ENCODE data around the gene SORT1.

GRCh38 chr1:109279615-109280278, 118.0 kb downstream of the SORT1 start:
- no peak for TF ChIP-seq POLR2A (IDR thresholded peaks at IDR 0.05; ENCODE audit: low read depth, low read length)
- TF ChIP-seq, protein P1, sequence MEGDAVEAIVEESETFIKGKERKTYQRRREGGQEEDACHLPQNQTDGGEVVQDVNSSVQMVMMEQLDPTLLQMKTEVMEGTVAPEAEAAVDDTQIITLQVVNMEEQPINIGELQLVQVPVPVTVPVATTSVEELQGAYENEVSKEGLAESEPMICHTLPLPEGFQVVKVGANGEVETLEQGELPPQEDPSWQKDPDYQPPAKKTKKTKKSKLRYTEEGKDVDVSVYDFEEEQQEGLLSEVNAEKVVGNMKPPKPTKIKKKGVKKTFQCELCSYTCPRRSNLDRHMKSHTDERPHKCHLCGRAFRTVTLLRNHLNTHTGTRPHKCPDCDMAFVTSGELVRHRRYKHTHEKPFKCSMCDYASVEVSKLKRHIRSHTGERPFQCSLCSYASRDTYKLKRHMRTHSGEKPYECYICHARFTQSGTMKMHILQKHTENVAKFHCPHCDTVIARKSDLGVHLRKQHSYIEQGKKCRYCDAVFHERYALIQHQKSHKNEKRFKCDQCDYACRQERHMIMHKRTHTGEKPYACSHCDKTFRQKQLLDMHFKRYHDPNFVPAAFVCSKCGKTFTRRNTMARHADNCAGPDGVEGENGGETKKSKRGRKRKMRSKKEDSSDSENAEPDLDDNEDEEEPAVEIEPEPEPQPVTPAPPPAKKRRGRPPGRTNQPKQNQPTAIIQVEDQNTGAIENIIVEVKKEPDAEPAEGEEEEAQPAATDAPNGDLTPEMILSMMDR (conservative IDR thresholded peaks at IDR 0.05; ENCODE audit: low read depth, low read length) = no peak
- TF ChIP-seq SMC3 (IDR thresholded peaks at IDR 0.05; ENCODE audit: low read depth, low read length) = no peak
- TF ChIP-seq MXI1 (IDR thresholded peaks at IDR 0.05; ENCODE audit: borderline replicate concordance, low read depth, low read length) = no peak
- no peak for TF ChIP-seq NFE2L2 (IDR thresholded peaks at IDR 0.05; ENCODE audit: low read depth, low read length)
- no peak for TF ChIP-seq RAD21 (IDR thresholded peaks at IDR 0.05; ENCODE audit: low read length)
- TF ChIP-seq BHLHE40 (IDR thresholded peaks at IDR 0.05; ENCODE audit: low read depth, low read length) = no peak
- no peak for TF ChIP-seq RCOR1 (IDR thresholded peaks at IDR 0.05; ENCODE audit: insufficient replicate concordance, low read length)
- TF ChIP-seq MAFK (IDR thresholded peaks at IDR 0.05; ENCODE audit: low read depth, low read length) = no peak
- TF ChIP-seq CEBPB (IDR thresholded peaks at IDR 0.05; ENCODE audit: low read depth, low read length) = no peak
- no peak for TF ChIP-seq ELK1 (IDR thresholded peaks at IDR 0.05; ENCODE audit: borderline replicate concordance, low read depth, low read length)
- TF ChIP-seq USF2 (IDR thresholded peaks at IDR 0.05; ENCODE audit: low read depth, low read length) = no peak
- no peak for TF ChIP-seq MAZ (IDR thresholded peaks at IDR 0.05; ENCODE audit: borderline replicate concordance, low read depth, low read length)
- TF ChIP-seq FOS (IDR thresholded peaks at IDR 0.05; ENCODE audit: low read depth, low read length) = no peak
